GM12875 (cell line): ENCODE data around the gene TAGLN.
"Not testable (repeated sequence)": the region's sequence is repeated elsewhere in the genome, so short reads cannot be mapped to it uniquely, and the experiment has no call there.

Experiments
- H3K4me3 ChIP-seq: one replicate; pipeline ENCODE4 v1.5.1; 2011; ENCODE audit warnings: low read depth, low read length, control low read depth
- TF ChIP-seq, protein P1 (sequence below): IDR thresholded peaks from 2 replicates; pipeline ENCODE4 v1.5.1; 2011; ENCODE audit warnings: low read depth, mild to moderate bottlenecking, control low read depth, inconsistent platforms, low read length, moderate library complexity, borderline replicate concordance; ENCODE audit not compliant: insufficient read depth

The TAGLN gene

DNA sequence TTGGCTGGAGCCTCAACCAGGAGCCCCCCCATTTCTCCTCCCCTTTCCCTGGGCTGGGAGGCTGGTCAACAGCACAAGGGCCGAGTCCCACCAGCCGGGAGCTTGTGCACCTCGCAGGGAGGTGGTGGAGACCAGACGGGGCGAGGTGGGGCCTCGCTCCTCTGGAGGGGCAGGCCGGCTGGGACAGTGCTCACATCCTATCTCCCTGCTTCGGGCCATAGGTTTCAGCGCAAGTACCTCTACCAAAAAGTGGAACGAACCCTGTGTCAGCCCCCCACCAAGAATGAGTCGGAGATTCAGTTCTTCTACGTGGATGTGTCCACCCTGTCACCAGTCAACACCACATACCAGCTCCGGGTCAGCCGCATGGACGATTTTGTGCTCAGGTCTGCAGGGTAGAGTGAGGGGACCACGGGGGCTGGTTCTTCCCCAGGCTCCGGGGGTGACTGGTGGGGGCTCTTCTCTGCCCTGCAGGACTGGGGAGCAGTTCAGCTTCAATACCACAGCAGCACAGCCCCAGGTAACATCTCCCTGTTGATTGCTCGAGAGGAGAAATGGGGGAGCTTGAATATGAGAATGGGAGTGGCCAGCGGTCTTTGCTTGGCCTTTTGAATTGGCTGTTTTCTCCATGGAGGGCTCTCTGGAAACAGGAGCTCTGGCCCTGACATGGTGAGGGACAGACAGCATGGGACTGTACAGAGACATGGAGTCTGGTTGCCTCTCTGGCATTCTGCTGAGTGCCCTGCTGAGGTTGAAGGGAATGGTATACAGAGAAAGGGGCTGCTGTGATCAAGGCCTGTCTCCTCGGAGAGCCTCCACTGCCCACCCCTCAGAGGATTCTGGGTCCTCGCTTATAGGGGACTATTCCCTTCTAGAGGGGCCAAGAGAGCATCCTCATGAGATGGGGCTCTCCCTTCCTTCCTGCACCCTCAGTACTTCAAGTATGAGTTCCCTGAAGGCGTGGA is 17.3 kb upstream of the TAGLN start:
- no peak overlapping the region for H3K4me3 ChIP-seq
- TF ChIP-seq, protein P1, sequence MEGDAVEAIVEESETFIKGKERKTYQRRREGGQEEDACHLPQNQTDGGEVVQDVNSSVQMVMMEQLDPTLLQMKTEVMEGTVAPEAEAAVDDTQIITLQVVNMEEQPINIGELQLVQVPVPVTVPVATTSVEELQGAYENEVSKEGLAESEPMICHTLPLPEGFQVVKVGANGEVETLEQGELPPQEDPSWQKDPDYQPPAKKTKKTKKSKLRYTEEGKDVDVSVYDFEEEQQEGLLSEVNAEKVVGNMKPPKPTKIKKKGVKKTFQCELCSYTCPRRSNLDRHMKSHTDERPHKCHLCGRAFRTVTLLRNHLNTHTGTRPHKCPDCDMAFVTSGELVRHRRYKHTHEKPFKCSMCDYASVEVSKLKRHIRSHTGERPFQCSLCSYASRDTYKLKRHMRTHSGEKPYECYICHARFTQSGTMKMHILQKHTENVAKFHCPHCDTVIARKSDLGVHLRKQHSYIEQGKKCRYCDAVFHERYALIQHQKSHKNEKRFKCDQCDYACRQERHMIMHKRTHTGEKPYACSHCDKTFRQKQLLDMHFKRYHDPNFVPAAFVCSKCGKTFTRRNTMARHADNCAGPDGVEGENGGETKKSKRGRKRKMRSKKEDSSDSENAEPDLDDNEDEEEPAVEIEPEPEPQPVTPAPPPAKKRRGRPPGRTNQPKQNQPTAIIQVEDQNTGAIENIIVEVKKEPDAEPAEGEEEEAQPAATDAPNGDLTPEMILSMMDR, result no peak

DNA sequence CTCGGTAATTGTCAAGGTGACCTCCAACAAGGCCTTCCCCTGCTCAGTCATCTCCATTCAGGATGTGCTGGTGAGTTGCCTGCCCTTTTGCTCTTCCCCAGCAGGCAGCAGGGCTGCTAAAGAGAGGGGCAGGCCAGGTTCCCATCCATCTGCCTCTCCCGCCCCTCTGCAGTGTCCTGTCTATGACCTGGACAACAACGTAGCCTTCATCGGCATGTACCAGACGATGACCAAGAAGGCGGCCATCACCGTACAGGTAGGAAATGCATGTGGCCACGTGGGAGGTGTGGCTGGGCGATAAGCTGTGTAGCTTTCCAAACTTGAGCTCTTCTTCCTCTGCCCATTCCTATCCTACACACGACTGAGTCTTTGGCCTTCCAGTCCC is 16.6 kb upstream of the TAGLN start:
- TF ChIP-seq, protein P1, result no peak
- no peak overlapping the region for H3K4me3 ChIP-seq

DNA sequence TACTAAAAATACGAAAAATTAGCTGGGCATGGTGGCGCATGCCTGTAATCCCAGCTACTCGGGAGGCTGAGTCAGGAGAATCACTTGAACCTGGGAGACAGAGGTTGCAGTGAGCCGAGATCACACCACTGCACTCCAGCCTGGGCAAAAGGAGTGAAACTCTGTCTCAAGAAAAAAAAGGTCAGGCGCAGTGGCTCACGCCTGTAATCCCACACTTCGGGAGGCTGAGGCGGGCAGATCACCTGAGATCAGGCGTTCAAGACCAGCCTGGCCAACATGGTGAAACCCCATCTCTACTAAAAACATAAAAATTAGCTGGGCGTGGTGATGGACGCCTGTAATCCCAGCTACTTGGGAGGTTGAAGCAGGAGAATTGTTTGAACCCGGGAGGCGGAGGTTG is 16.0 kb upstream of the TAGLN start:
- H3K4me3 ChIP-seq, result not testable (repeated sequence)

GRCh38 chr11:117183724-117184349 is 15.3 kb upstream of the TAGLN start:
- H3K4me3 ChIP-seq, result no peak overlapping the region
- TF ChIP-seq, protein P1, result no peak

- TF ChIP-seq, protein P1, result no peak
- no peak overlapping the region for H3K4me3 ChIP-seq
These were observed 13.3 kb upstream of the TAGLN start for GRCh38 chr11:117185736-117186430.

GRCh38 chr11:117186431-117186761 is 12.8 kb upstream of the TAGLN start:
- no peak overlapping the region for H3K4me3 ChIP-seq
- TF ChIP-seq, protein P1, result no peak

- no peak overlapping the region for H3K4me3 ChIP-seq
- TF ChIP-seq, protein P1, result no peak
These were observed 12.2 kb upstream of the TAGLN start for GRCh38 chr11:117187007-117187406.
